ENCODE data around the gene OAT.

- TF ChIP-seq CTCF (IDR thresholded peaks at IDR 0.05; ENCODE audit: low read depth, low read length, missing input control) (no peak), ATF3 (IDR thresholded peaks at IDR 0.05) (no peak), FOXA1 (IDR thresholded peaks at IDR 0.05) (no peak), RAD21 (IDR thresholded peaks at IDR 0.05) (no peak), YY1 (IDR thresholded peaks at IDR 0.05) (no peak)
Observed at GRCh38 chr10:124351481-124352220, 67.1 kb downstream of the OAT start.
